Stimulated activated CD4-positive, alpha-beta T cell treated with anti-CD3 and anti-CD28 coated beads, Interleukin-2, amount 100 ng/mL, for 24 hours (primary cell): ENCODE measurements around the gene CPEB2.
"Not testable (repeated sequence)": the region's sequence is repeated elsewhere in the genome, so short reads cannot be mapped to it uniquely, and the experiment has no call there.

Source experiments
- DNase-seq, 2 donors: peaks; one replicate each; pipeline ENCODE4 v3.0.0-alpha.2; 2020

CPEB2 gene

DNA sequence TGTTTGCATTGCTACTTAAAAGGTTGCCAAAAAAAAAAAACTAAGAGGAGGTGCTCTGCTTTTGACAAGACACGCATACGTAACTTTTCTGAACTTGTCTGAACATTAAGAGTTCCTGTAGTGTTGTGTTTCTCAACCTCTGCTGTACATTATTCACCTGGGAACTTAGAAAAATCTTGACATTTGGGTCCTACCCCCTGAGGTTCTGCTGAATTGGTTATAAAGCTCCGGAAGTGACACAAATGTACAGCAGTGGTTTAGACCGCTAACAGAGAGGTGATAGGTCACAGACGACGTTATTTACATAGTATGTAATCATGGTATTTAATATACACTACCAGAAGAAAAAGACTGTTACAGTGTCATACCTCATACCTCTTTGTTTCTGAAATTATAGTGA lies 61.1 kb downstream of the CPEB2 start:
- no peak for DNase-seq

DNA sequence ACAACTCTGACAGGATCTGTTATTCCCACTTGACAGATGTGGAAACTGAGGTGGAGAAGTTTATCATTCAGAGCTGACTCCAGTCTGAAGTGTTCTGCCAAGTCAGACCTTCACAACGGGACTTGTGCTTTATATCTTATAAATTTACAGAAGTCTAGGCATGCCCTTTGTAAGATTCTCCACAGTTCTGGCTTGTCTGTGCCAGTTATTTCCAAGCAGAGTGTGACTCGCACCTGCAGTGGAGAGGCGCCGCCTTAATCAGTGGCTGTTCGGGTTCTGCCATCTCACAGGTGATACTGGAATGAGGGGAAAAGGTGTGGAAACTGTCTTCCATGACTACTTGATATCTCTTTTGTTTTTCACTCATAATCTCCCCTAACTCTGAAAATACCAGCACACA lies 63.2 kb downstream of the CPEB2 start:
- DNase-seq, result no peak

DNA sequence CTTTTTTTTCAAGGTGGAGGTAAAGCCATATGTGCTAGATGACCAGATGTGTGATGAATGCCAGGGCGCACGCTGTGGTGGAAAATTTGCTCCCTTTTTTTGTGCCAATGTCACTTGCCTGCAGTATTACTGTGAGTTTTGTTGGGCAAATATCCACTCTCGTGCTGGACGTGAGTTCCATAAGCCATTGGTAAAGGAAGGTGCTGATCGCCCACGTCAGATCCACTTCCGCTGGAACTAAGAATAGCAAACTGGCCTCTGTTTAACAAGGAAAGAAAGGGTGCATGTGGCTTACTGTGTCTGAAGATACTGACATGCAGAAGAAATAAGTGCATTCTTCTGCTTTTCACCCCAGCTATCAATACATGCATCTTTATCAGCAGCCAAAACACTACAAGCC lies 63.9 kb downstream of the CPEB2 start:
- DNase-seq, result no peak

- no peak for DNase-seq
Measured at GRCh38 chr4:15068298-15068697, 66.0 kb downstream of the CPEB2 start.

DNA sequence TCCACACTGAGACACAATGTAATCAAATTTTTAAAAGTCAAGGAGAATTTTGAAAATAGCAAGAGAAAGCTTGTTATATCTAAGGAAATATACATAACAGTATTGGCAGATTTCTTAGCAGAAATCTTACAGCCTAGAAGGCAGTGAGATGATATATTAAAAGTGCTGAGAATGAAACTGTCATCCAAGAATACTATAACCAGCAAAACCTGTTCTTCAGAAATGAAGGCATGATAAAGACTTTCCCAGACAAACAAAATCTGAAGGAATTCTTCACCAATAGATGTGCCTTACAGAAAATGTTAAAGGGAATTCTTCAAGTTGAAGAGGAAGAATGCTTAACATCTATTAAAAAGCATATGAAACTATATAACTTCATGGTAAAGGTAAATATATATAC lies 73.6 kb downstream of the CPEB2 start:
- DNase-seq, result no peak

GRCh38 chr4:15077969-15078368 lies 75.7 kb downstream of the CPEB2 start:
- no peak for DNase-seq

DNA sequence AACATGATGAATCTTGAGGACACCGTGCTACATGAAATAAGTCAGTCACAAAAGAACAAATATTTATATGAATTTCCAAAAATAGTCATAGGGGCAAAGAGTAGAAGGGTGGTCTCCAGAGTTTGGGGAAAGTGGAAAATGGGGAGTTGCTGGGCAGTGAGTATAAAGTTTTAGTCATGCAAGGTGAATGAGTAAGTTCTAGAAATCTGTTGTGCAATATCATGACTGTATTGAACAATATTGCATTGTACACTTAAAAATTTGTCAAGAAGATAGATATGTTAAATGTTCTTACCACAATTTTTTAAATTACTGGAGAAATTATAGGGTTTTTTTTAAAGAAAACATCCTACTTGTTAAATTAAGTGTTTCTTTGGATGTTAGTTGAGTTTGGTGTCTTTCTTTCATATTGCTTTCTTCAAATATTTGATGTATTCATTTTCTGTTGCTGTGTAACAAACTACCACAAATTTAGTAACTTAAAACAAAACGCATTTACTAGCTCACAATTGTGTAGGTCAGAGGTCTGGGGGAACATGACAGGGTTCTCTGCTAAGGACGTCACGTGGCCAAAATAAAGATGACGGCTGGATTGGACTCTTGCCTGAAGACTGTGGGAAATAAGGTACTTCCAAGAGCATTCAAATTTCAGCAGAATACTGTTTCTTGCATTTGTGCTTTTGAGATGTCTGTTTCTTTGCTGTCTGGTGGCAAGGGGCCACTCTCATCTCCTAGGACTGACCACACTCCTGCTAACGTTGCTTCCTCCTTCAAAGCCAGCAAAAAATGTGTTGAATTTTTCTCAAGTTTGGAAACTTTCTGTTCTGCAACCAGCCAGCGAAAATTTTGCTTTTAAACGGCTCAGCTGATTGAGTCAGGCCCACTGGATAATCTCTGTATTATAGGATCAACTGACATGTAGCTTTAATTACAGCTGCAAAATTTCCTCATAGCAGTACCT lies 76.7 kb downstream of the CPEB2 start:
- no peak for DNase-seq

GRCh38 chr4:15084780-15085179 lies 82.5 kb downstream of the CPEB2 start:
- DNase-seq, result no peak

GRCh38 chr4:15085762-15086161 lies 83.5 kb downstream of the CPEB2 start:
- DNase-seq, result not testable (repeated sequence)

DNA sequence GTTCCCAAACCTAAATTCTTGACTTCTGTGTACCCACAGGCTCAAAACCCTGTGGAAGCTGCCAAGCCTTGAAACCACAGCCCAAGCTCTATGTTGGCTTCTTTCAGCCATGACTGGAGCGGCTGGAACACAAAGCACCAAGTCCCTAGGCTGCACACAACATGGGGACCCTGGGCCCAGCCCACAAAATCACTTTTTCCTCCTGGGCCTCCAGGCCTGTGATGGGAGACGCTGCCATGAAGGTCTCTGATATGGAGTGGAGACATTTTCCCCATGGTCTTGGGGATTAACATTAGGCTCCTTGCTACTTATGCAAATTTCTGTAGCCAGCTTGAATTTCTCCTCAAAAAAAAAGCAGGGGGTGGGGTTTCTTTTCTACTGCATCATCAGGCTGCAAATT lies 84.0 kb downstream of the CPEB2 start:
- not testable (repeated sequence) for DNase-seq

DNA sequence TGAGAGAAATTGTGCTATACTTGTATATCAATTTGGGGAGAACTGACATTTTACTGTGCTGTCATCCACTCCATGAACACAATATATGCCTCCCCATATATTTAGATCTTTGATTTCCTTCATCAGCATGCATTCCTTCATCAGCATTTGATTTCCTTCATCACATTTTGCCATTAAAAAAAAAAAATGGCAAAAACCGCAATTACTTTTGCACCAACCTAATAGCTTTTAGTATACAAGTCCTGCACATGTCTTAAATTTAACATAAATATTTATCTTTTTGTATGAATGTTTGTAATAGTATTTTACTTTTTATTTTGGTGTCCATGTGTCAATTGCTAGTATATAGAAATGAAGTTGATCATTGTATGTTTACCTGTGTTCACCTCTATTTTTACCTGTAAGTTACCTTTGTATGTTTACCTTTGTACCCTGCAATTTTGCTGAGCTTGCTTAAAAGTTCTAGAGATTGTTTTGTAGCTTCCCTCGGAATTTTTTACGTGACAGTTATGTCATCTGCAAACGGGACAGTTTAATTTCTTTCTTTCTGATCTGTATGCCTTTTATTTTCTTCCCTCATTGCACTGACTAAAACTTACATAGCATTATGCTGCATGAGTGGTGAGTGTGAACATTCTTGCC lies 86.2 kb downstream of the CPEB2 start:
- DNase-seq, result no peak

- DNase-seq, result no peak
Measured at GRCh38 chr4:15089979-15090378, 87.7 kb downstream of the CPEB2 start.

- DNase-seq, result no peak
Measured at GRCh38 chr4:15100380-15100779, 98.1 kb downstream of the CPEB2 start.

- no peak for DNase-seq
Measured at GRCh38 chr4:15100994-15101695, 98.9 kb downstream of the CPEB2 start.

GRCh38 chr4:15104825-15105224 lies 102.5 kb downstream of the CPEB2 start:
- DNase-seq, result no peak

- no peak for DNase-seq
Measured at GRCh38 chr4:15106399-15106798, 104.1 kb downstream of the CPEB2 start.

- DNase-seq, result no peak
Measured at GRCh38 chr4:15109600-15109999, 107.3 kb downstream of the CPEB2 start.

DNA sequence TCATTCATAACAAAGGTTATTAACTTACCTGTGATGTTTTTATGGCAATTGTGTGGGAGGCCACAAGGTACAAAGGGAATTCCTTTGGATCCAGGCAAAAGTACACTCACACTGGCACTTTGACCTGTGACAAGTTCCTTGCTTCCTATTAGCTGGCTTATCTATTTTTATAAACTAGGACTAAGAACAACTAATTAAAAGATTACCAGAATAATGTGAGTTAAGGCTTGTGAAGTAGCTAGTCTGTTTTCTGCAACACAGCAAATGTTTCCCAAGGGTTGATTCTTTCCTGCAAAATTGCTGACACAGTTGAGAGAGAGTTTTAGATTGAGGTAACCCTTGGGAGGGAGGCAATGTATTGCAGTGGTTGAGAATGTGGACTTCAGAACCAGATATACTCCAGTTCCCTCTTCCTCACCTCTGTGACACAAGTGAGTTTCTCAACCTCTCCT lies 107.9 kb downstream of the CPEB2 start:
- DNase-seq, result no peak

- no peak for DNase-seq
Measured at GRCh38 chr4:15116509-15117079, 114.3 kb downstream of the CPEB2 start.

GRCh38 chr4:15117270-15117946 lies 115.1 kb downstream of the CPEB2 start:
- no peak for DNase-seq

DNA sequence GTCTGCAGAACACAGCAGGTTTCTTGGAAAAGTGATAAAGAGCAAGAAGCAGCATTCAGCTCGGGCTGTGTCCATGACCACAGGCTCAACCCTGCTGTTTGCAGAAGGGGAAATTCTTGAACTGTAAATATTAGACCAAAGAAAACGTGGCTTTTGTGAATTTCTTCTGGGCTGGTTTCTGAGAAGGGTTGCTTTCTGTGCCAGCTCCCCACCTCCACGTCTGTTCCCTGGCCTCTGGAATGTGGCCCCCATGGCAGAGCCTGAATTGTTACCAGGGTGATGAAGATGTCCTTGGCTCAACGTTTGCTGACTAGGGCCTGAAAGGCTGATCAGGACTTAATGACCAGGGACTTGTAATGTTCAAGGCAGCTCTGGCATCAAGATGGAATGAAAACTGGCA lies 116.0 kb downstream of the CPEB2 start:
- DNase-seq, result no peak
